Measurements from ENCODE around the gene ZYG11A.

ZYG11A gene

DNA sequence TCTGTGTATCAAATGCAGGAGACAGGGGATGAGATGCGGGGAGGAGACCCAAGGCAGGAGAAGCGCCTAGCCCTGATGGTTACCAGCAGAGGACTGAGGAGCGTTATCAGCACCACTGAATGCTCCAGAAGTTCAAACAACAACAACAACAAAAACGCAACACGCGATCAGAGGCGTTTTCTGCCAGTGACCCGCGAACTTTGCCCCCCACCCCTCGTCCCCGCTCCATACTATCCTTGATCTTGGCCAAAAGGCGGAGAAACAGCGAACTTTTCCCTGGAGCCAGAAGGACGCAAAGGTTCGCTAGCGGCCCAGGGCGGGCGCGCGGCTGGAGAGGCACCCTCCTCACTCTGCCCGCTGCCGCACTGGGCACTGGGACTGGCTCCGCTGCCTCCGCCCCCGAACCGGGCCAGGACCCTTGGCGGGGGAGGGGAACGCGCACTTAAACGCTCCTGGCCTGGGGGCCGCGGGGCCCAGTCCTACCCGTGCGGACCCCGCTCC lies 78.3 kb downstream of the ZYG11A start:
- DNase-seq = peak; percentile 27
- Mint-ChIP-seq H3K27ac (no peak overlapping the region), H3K9me3 (peaks cover 27% of the 10 kb centered on the region), H3K4me3 (peak overlapping the region; percentile 75), H3K36me3 (ENCODE audit: low read depth) (peaks cover 15% of the 10 kb centered on the region), H3K4me1 (no peaks in the 10 kb centered on the region), H3K27me3 (ENCODE audit: low read depth, poor library complexity) (peaks cover 75% of the 10 kb centered on the region)
- TF ChIP-seq, protein P1, sequence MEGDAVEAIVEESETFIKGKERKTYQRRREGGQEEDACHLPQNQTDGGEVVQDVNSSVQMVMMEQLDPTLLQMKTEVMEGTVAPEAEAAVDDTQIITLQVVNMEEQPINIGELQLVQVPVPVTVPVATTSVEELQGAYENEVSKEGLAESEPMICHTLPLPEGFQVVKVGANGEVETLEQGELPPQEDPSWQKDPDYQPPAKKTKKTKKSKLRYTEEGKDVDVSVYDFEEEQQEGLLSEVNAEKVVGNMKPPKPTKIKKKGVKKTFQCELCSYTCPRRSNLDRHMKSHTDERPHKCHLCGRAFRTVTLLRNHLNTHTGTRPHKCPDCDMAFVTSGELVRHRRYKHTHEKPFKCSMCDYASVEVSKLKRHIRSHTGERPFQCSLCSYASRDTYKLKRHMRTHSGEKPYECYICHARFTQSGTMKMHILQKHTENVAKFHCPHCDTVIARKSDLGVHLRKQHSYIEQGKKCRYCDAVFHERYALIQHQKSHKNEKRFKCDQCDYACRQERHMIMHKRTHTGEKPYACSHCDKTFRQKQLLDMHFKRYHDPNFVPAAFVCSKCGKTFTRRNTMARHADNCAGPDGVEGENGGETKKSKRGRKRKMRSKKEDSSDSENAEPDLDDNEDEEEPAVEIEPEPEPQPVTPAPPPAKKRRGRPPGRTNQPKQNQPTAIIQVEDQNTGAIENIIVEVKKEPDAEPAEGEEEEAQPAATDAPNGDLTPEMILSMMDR (IDR thresholded peaks at IDR 0.05) = no peak

DNA sequence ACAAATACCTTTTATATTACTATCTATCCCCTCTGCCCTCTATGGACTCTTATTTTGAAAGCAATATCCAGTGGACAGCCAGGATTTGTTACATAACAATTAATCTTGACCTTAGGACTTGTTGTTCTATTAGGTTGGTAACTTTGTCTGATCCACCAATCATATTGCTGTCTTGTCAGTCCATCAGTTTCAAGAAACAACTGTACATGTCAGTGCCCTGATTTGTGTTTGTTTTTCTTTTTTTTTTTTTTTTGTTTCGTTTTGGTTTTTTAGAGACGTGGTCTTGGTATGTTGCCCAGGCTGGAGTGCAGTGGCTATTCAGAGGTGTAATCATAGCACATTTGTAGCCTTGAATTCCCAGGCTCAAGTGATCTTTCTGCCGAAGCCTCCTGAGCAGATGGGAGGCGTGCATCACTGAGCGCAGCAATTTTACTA lies 83.0 kb downstream of the ZYG11A start:
- H3K4me3 Mint-ChIP-seq = peak overlapping the region; percentile 63
- no peak overlapping the region for H3K27ac Mint-ChIP-seq
- TF ChIP-seq, protein P1 (IDR thresholded peaks at IDR 0.05) = no peak
- no peaks in the 10 kb centered on the region for H3K36me3 Mint-ChIP-seq (ENCODE audit: low read depth)
- no peak for DNase-seq
- H3K4me1 Mint-ChIP-seq = peaks cover 10% of the 10 kb centered on the region
- H3K27me3 Mint-ChIP-seq (ENCODE audit: low read depth, poor library complexity) = peaks cover 95% of the 10 kb centered on the region
- peaks cover 7% of the 10 kb centered on the region for H3K9me3 Mint-ChIP-seq

DNA sequence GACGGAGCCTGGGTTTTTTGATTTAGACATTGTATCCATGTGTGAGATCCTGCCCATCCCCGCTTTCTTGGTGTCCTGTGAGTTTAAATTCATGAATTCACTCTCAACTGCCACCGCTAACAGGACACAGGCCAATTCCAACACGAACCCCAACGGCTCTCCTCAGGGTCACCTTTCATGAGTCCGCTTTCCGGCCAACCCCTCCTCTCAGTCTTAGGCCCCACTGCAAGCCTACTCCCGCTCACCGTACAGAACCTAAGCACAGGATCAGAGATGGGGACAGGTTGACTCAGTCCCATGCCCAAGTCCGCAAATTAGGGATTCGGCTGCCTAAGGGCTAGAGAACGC lies 84.3 kb downstream of the ZYG11A start:
- no peak for DNase-seq
- H3K4me3 Mint-ChIP-seq = peak overlapping the region; percentile 72
- H3K9me3 Mint-ChIP-seq = peaks cover 4% of the 10 kb centered on the region
- H3K27ac Mint-ChIP-seq = no peak overlapping the region
- peaks cover 10% of the 10 kb centered on the region for H3K4me1 Mint-ChIP-seq
- peaks cover 88% of the 10 kb centered on the region for H3K27me3 Mint-ChIP-seq (ENCODE audit: low read depth, poor library complexity)
- TF ChIP-seq, protein P1 (IDR thresholded peaks at IDR 0.05) = no peak
- H3K36me3 Mint-ChIP-seq (ENCODE audit: low read depth) = no peaks in the 10 kb centered on the region

DNA sequence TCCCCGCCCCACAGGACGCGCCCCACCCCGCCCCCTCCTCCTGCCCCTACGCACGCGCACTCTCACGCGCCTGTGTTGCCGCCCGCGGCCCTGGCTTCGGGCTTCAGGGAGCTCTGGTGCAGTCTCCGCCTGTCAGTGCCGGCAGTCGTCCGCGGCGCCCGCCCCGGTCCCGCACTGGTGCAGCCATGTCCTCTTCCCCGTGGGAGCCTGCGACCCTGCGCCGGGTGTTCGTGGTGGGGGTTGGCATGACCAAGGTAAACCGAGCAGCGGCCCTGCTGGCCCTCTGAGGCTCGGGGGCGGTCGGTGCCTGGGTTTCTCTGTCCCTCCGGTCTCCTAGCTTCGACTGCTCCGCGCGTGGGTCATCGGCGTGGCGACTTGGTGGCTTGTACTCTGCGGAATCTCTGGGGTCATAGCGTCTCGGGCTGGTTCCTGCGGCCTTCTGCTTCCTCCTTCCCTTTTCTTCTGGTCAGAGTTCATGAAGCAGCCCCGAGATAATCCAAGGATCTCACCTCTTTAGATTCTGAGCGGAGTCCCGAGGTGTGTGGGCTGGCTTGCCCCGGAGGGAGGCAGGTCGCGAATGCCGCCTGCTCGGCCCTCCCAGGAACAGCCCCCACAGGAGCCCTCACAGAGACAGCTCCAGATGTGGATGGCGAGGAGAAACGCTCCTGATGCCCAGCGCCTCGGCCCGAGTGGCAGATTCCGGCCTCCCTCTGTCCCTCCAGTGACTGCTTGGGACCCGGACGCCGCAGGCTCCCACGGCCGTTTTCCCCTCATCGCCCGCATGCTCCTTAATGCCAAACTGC lies 84.9 kb downstream of the ZYG11A start, which contains the start of gene SCP2:
Gene SCP2, plus strand, starts transcription at position 65 of the 803 bp plus-strand sequence. Its CDS starts 121 bp downstream, at position 186.
- TF ChIP-seq, protein P1 (IDR thresholded peaks at IDR 0.05) = no peak

GRCh38 chr1:52928015-52928404 lies 85.5 kb downstream of the ZYG11A start:
- peak overlapping the region; percentile 84 for H3K4me3 Mint-ChIP-seq
- H3K27me3 Mint-ChIP-seq (ENCODE audit: low read depth, poor library complexity) = peaks cover 77% of the 10 kb centered on the region
- TF ChIP-seq, protein P1 (IDR thresholded peaks at IDR 0.05) = no peak
- no peak overlapping the region for H3K27ac Mint-ChIP-seq
- H3K36me3 Mint-ChIP-seq (ENCODE audit: low read depth) = no peaks in the 10 kb centered on the region
- no peaks in the 10 kb centered on the region for H3K9me3 Mint-ChIP-seq
- DNase-seq = no peak
- peaks cover 10% of the 10 kb centered on the region for H3K4me1 Mint-ChIP-seq

More for the DNA sequence above, 84.9 kb downstream of the ZYG11A start, which contains the start of gene SCP2:
- H3K27me3 Mint-ChIP-seq (ENCODE audit: low read depth, poor library complexity) = peaks cover 83% of the 10 kb centered on the region
- H3K27ac Mint-ChIP-seq = no peak within 1 kb of the TSS
- H3K4me1 Mint-ChIP-seq = peaks cover 10% of the 10 kb centered on the region
- H3K4me3 Mint-ChIP-seq = peak within 1 kb of the TSS; percentile 84
- DNase-seq = peak; percentile 82
- no peaks in the 10 kb centered on the region for H3K36me3 Mint-ChIP-seq (ENCODE audit: low read depth)
- H3K9me3 Mint-ChIP-seq = peaks cover 3% of the 10 kb centered on the region
